ENCODE data around the gene GZMM. TPM values are rescaled to one million over a fixed set of nuclear protein-coding genes. Genes with fewer than 3 reads are reported as not detected.

GZMM gene
- total and polyA plus RNA-seq, 8 donors, result 0.45 to 1.4 (median 0.70) TPM; not detected in 1

DNA sequence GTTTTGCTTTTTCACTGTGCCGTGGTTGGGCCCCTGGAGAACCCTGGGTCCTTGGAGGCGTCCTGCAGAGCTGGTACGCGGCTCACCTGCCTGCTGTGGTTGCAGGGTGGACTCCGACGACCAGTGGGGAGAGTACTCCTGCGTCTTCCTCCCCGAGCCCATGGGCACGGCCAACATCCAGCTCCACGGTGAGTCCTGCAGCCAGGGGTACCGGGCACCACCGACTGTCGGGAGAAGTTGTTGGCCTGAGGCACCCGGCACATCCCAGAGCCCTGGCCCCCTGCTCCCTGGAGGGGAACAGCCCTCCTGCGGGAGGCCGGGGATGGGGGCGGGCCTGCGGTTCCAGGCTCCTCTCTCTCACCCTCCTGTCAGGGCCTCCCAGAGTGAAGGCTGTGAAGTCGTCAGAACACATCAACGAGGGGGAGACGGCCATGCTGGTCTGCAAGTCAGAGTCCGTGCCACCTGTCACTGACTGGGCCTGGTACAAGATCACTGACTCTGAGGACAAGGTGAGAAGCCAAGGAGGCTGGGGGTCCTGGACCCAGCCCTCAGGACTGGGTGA, 36.5 kb downstream of the GZMM start:
- H3K4me3 ChIP-seq, result no peak overlapping the region
- H3K9me3 ChIP-seq, result no peaks in the 10 kb centered on the region
- peaks cover 0 to 12% of the 10 kb centered on the region in 2 donors for H3K27me3 ChIP-seq
- peaks cover 0 to 62% of the 10 kb centered on the region in 2 donors for H3K36me3 ChIP-seq
- ATAC-seq, result no peak
- TF ChIP-seq, protein P1, sequence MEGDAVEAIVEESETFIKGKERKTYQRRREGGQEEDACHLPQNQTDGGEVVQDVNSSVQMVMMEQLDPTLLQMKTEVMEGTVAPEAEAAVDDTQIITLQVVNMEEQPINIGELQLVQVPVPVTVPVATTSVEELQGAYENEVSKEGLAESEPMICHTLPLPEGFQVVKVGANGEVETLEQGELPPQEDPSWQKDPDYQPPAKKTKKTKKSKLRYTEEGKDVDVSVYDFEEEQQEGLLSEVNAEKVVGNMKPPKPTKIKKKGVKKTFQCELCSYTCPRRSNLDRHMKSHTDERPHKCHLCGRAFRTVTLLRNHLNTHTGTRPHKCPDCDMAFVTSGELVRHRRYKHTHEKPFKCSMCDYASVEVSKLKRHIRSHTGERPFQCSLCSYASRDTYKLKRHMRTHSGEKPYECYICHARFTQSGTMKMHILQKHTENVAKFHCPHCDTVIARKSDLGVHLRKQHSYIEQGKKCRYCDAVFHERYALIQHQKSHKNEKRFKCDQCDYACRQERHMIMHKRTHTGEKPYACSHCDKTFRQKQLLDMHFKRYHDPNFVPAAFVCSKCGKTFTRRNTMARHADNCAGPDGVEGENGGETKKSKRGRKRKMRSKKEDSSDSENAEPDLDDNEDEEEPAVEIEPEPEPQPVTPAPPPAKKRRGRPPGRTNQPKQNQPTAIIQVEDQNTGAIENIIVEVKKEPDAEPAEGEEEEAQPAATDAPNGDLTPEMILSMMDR (IDR thresholded peaks at IDR 0.05), result no peak
- H3K4me1 ChIP-seq, result peaks cover 8 to 23% of the 10 kb centered on the region in 2 donors
- peak in 1 of 4 donors; percentile 77 for DNase-seq
- intact Hi-C loops (cut with DNase I), result no loop called here
- H3K27ac ChIP-seq, result no peak overlapping the region

DNA sequence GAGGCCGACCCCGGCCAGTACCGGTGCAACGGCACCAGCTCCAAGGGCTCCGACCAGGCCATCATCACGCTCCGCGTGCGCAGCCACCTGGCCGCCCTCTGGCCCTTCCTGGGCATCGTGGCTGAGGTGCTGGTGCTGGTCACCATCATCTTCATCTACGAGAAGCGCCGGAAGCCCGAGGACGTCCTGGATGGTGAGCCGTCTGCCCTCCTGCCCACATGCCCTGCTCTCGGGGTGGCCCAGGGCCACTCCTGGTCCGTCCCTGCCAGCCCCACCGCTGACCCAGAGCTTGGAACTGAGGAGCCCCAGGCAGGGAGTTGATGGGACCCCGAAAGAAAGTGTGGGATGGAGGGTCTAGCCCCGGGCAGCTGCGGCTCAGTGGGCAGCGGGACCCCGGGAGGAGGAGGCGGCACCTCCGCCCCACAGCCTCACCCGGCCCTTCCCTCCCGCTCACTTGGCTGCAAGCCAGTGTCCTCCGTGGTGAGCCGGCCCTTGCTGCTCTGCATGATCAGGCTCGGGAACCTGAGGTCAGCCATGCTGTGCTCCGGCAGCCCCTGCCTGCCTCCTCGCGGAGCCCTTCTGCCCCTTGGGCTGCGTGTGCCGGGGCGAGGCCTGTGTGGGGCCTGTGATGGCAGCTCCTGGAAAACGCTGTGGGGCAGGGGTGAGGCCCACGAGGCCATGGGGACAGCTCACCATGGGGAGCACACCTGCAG, 37.7 kb downstream of the GZMM start:
- no peaks in the 10 kb centered on the region for H3K9me3 ChIP-seq
- no peak overlapping the region for H3K4me3 ChIP-seq
- H3K36me3 ChIP-seq, result peaks cover 0 to 62% of the 10 kb centered on the region in 2 donors
- no peak overlapping the region for H3K27ac ChIP-seq
- peaks cover 0 to 24% of the 10 kb centered on the region in 2 donors for H3K27me3 ChIP-seq
- DNase-seq (peak in 1 of 4 donors; percentile 69), ATAC-seq (no peak)
- intact Hi-C loops (cut with DNase I), result no loop called here
- H3K4me1 ChIP-seq, result peaks cover 0 to 11% of the 10 kb centered on the region in 2 donors
- TF ChIP-seq, protein P1 (IDR thresholded peaks at IDR 0.05), result no peak

DNA sequence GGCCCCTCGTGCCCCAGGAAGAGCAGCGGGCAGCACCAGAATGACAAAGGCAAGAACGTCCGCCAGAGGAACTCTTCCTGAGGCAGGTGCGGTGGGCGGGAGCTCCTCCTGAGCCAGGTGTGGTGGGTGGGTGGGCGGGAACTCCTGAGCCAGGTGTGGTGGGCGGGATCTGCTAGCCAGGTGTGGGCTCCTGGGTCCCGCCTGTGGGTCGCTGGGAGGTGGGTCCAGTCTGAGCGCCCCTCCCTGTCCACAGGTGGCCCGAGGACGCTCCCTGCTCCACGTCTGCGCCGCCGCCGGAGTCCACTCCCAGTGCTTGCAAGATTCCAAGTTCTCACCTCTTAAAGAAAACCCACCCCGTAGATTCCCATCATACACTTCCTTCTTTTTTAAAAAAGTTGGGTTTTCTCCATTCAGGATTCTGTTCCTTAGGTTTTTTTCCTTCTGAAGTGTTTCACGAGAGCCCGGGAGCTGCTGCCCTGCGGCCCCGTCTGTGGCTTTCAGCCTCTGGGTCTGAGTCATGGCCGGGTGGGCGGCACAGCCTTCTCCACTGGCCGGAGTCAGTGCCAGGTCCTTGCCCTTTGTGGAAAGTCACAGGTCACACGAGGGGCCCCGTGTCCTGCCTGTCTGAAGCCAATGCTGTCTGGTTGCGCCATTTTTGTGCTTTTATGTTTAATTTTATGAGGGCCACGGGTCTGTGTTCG, 38.8 kb downstream of the GZMM start:
- no peak for ATAC-seq
- intact Hi-C loops (cut with DNase I), result no loop called here

DNA sequence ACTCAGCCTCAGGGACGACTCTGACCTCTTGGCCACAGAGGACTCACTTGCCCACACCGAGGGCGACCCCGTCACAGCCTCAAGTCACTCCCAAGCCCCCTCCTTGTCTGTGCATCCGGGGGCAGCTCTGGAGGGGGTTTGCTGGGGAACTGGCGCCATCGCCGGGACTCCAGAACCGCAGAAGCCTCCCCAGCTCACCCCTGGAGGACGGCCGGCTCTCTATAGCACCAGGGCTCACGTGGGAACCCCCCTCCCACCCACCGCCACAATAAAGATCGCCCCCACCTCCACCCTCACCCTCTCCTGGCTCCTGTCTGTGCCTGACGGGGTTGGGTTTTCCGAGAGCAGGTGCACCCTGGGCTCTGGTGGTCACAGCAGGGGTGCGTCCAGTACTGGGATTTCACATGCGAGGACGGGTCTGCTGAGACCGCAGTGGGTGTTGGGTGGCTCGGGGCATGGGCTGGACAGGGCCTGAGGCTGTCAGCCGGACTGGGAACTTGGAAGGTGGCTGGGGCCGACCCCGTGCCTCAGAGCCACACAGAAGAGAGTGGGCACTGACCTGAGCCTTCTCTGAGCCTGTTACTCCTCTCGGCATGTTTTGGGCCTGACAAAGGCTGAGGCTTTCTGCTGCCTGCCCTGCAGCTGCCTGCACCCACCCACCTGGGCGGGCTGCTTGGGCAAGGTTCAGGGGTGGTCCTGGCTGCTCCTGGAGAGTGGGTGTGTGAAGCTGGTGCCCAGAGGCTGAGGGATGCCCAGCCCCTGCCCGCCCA, 39.5 kb downstream of the GZMM start:
- Histone ChIP-seq H3K27ac (no peak overlapping the region), H3K4me1 (peaks cover 0 to 13% of the 10 kb centered on the region in 2 donors), H3K9me3 (no peaks in the 10 kb centered on the region), H3K4me3 (no peak overlapping the region), H3K27me3 (peaks cover 7 to 42% of the 10 kb centered on the region in 2 donors), H3K36me3 (peaks cover 0 to 49% of the 10 kb centered on the region in 2 donors)
- DNase-seq (peak in 1 of 4 donors; percentile 62), ATAC-seq (no peak)
- intact Hi-C loops (cut with DNase I), result no loop called here
- TF ChIP-seq, protein P1 (IDR thresholded peaks at IDR 0.05), result no peak

More for the DNA sequence above, 38.8 kb downstream of the GZMM start:
- no peaks in the 10 kb centered on the region for H3K9me3 ChIP-seq
- H3K27ac ChIP-seq, result no peak overlapping the region
- H3K36me3 ChIP-seq, result peaks cover 0 to 56% of the 10 kb centered on the region in 2 donors
- TF ChIP-seq, protein P1 (IDR thresholded peaks at IDR 0.05), result no peak
- DNase-seq, result peak in 1 of 4 donors; percentile 74
- H3K27me3 ChIP-seq, result peaks cover 0 to 35% of the 10 kb centered on the region in 2 donors
- H3K4me3 ChIP-seq, result no peak overlapping the region
- peaks cover 0 to 9% of the 10 kb centered on the region in 2 donors for H3K4me1 ChIP-seq

All from left lung (tissue), 10 donors.